Spleen (tissue), 11 donors: ENCODE data around the gene ATP2B2. TPM values are rescaled to one million over a fixed set of nuclear protein-coding genes. Genes with fewer than 3 reads are reported as not detected.
A peak's percentile ranks its signal among the peaks of the same experiment; 100 is the strongest.

Source experiments
- DNase-seq: peaks from one replicate; pipeline ENCODE4 v3.0.0-alpha.2; 2020
- H3K27ac ChIP-seq, 8 donors: fragments of 200-600 bp; sonication (generic) in 7 of 8; 1 replicate in 4 of 8; 2 replicates in 4 of 8; pipeline versions ENCODE4 v1.5.0 to v1.8.0; 2016 to 2021; ENCODE audit warnings: inconsistent platforms in 4 of 8, mild to moderate bottlenecking in 4 of 8, moderate library complexity in 1 of 8
- H3K27me3 ChIP-seq, 7 donors: fragments of 200-600 bp; sonication (generic) in 6 of 7; replicated peaks in 1 of 7; 1 replicate in 4 of 7; 2 replicates in 3 of 7; pipeline versions ENCODE4 v1.5.0 to v1.8.0; 2016 to 2021; ENCODE audit warnings: inconsistent platforms in 3 of 7, mild to moderate bottlenecking in 1 of 7
- H3K36me3 ChIP-seq, 6 donors: fragments of 200-600 bp; sonication (generic) in 5 of 6; 1 replicate in 4 of 6; 2 replicates in 2 of 6; pipeline versions ENCODE4 v1.5.0 to v1.8.0; 2016 to 2021; ENCODE audit warnings: inconsistent platforms in 2 of 6
- H3K4me1 ChIP-seq, 6 donors: fragments of 200-600 bp; sonication (generic) in 5 of 6; 1 replicate in 3 of 6; 2 replicates in 3 of 6; pipeline versions ENCODE4 v1.5.0 to v1.8.0; 2016 to 2021; ENCODE audit warnings: inconsistent platforms in 3 of 6
- H3K4me3 ChIP-seq, 8 donors: fragments of 200-600 bp; sonication (generic) in 7 of 8; 1 replicate in 4 of 8; 2 replicates in 4 of 8; pipeline versions ENCODE4 v1.5.0 to v1.8.0; 2016 to 2021; ENCODE audit warnings: inconsistent platforms in 4 of 8, mild to moderate bottlenecking in 4 of 8, moderate library complexity in 2 of 8
- H3K9me3 ChIP-seq, 8 donors: fragments of 200-600 bp; sonication (generic) in 7 of 8; 1 replicate in 4 of 8; 2 replicates in 4 of 8; pipeline versions ENCODE4 v1.5.0 to v1.8.0; 2016 to 2021; ENCODE audit warnings: inconsistent platforms in 4 of 8
- POLR2A ChIP-seq, 3 donors: fragments of 450-650 bp; IDR thresholded peaks; one replicate each; pipeline ENCODE4 v1.5.1; 2017; ENCODE audit warnings: antibody characterized with exemption in 3 of 3, mild to moderate bottlenecking in 1 of 3
- POLR2AphosphoS5 ChIP-seq, 3 donors: sonication (generic); formaldehyde crosslinking; IDR thresholded peaks; one replicate each; pipeline ENCODE4 v1.5.1; 2017; ENCODE audit warnings: antibody characterized with exemption in 3 of 3
- WGBS, 5 donors: extraction: QIAGEN DNeasy Blood & Tissue Kit in 3 of 5; methylation state at CpG; one replicate each; pipeline versions ENCODE4 v1.1.5 to v1.1.7; 2013 to 2018; 5-methylcytosine and 5-hydroxymethylcytosine counted together
- intact Hi-C: fragments of 100-400 bp; cut with DNase I; formaldehyde crosslinking; loops from one replicate; pipeline ENCODE4 v1.15.0; 2023; ENCODE audit warnings: low total_unique reads
- polyA plus RNA-seq, 3 donors: library from polyadenylated mRNA; stranded (reverse); fragments of 200-250 nt; gene quantifications; one replicate each; pipeline ENCODE4 v1.2.1, GENCODE V29; 2013
- total RNA-seq, 7 donors: library from RNA; depleted of rRNA in 3 of 7; stranded (reverse); fragments of >200 nt in 3 of 7; fragmentation: NEBNext Ultra II Directional in 4 of 7; extraction: Animal tissue kit (Norgen Biotek cat#: 25700) in 4 of 7; gene quantifications; one replicate each; pipeline versions ENCODE4 v1.1.0 to v1.2.1, GENCODE V29; 2016 to 2021
- TF ChIP-seq, protein P1 (sequence below), 11 experiments: fragments of 200-600 bp in 7 of 11; fragments of 450-650 bp in 4 of 11; sonication (generic) in 4 of 11; IDR thresholded peaks in 8 of 11; conservative IDR thresholded peaks in 3 of 11; 1 replicate in 7 of 11; 2 replicates in 4 of 11; pipeline versions ENCODE4 v1.4.0 to v1.8.0; 2016 to 2021; ENCODE audit warnings: antibody characterized with exemption in 11 of 11, inconsistent platforms in 4 of 11, mild to moderate bottlenecking in 1 of 11
- donor health status: healthy with polysubstance abuse.
- donor health status: DM: no; HTN: no; CAD: no; lungs with moderate emphysema.
- donor health status: DM: no; HTN: no; CAD: no.
- donor health status: Bipolar disorder and iron deficiency.
- donor health status: healthy.
- donor health status: DM: no; HTN: no; CAD: no.
- donor health status: DM: yes; HTN: yes; CAD: no.

Gene ATP2B2
- total and polyA plus RNA-seq, 10 donors: 0.02 to 1.5 (median 0.24) TPM; not detected in 2

DNA sequence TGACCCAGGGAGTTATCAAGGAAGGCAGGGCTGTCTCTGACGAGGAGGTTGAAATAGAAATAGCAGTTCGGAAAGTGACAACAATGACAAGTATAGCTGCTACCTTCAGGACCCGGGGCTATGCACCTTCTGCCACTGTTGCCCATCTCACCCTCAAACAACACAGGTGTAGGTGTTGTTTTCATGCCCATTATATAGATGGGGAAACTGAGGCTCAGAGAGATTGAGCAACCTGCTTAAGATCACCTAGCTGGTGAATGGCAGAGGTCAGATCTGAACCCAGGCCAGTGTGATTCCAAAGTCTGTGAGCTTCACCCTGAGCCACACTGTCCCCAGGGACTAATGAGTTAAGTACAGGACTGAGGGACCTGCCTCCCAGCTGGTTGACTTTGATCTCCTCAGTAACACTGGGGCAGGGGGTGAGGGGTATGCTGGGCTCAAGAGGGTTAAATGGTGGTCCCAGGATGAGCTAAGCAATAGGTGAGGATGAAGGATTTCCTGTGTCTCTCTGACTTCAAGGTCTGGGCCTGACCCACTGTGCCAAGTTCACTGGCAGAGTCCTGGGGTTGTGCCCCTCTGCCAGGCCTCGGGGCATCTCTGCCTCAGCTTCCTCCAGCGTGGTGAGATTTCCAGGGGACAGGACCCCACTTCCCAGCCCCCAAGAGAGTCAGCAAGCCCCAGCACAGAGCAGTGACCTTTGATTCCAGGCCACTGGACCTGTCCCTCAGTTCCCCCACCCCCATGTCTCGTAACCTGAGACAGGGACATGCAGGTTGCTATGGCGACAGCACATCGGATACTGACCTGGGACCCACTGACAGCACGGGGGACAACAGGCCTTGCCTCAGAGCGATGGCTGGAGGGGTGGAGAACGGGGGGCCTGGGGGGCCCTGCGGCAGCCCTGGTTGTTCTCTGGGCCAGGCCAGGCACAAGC, 35.0 kb downstream of the ATP2B2 start:
- TF ChIP-seq, protein P1, sequence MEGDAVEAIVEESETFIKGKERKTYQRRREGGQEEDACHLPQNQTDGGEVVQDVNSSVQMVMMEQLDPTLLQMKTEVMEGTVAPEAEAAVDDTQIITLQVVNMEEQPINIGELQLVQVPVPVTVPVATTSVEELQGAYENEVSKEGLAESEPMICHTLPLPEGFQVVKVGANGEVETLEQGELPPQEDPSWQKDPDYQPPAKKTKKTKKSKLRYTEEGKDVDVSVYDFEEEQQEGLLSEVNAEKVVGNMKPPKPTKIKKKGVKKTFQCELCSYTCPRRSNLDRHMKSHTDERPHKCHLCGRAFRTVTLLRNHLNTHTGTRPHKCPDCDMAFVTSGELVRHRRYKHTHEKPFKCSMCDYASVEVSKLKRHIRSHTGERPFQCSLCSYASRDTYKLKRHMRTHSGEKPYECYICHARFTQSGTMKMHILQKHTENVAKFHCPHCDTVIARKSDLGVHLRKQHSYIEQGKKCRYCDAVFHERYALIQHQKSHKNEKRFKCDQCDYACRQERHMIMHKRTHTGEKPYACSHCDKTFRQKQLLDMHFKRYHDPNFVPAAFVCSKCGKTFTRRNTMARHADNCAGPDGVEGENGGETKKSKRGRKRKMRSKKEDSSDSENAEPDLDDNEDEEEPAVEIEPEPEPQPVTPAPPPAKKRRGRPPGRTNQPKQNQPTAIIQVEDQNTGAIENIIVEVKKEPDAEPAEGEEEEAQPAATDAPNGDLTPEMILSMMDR (IDR thresholded peaks at IDR 0.05 in 8 of 11, conservative IDR thresholded peaks at IDR 0.05 in 3 of 11): no peak
- TF ChIP-seq POLR2A (IDR thresholded peaks at IDR 0.05) (no peak), POLR2AphosphoS5 (IDR thresholded peaks at IDR 0.05) (no peak)
- peak; percentile 54 for DNase-seq
- Histone ChIP-seq H3K27me3 (peaks cover 0 to 56% (median 16%) of the 10 kb centered on the region in 7 donors), H3K4me1 (peaks cover 0 to 3% (median 0%) of the 10 kb centered on the region in 6 donors), H3K36me3 (no peaks in the 10 kb centered on the region), H3K4me3 (no peak overlapping the region), H3K27ac (no peak overlapping the region), H3K9me3 (no peaks in the 10 kb centered on the region)
- WGBS, 5 donors: 33 to 79% (median 47%) methylated on average over 3 to 12 of the region's 12 CpGs
- intact Hi-C loops: no loop called here

GRCh38 chr3:10469441-10470119, 35.8 kb downstream of the ATP2B2 start:
- intact Hi-C loops: no loop called here
- no peak for TF ChIP-seq POLR2A (IDR thresholded peaks at IDR 0.05)
- TF ChIP-seq POLR2AphosphoS5 (IDR thresholded peaks at IDR 0.05): no peak
- TF ChIP-seq, protein P1 (IDR thresholded peaks at IDR 0.05 in 8 of 11, conservative IDR thresholded peaks at IDR 0.05 in 3 of 11): no peak
- no peaks in the 10 kb centered on the region for H3K9me3 ChIP-seq
- H3K27ac ChIP-seq: no peak overlapping the region
- peaks cover 0 to 56% (median 16%) of the 10 kb centered on the region in 7 donors for H3K27me3 ChIP-seq
- H3K4me3 ChIP-seq: no peak overlapping the region
- H3K36me3 ChIP-seq: no peaks in the 10 kb centered on the region
- 37 to 55% (median 44%) methylated on average over 5 to 9 of the region's 9 CpGs for WGBS, 5 donors
- peak; percentile 32 for DNase-seq
- H3K4me1 ChIP-seq: peaks cover 0 to 3% (median 0%) of the 10 kb centered on the region in 6 donors

DNA sequence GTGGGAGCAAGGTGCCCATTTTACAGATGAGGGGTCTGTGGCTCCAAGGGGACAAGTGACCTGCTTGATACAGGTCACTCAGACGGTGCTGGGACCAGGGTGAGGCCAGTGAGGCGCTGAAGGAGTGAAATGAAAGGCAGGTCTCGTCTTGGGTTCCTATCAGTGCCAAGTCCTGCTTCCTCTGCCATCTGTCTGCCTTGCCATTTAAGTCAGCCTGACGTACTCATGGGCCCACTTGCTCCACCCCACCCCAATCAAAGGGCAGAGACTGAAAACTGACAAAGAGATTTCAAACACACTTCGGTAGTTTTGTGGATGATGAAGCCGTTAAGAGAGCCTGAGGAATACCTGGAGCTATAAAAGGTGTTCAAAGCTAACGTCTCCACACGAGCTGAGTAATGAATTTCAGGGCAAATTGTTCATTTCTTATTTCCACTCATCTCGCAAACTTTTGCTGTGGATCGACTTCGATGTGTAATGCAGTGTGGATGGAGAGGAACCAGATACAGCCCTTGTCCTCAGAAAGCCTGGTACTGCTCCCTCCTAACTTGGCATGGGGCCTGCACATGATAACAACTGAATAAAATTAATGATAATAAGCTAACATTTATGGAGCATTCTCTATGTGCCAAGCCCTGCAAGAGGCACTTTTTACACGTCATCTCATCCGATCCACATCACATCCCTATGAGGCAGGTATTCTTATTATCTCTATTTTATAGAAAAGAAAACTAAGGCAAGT, 36.6 kb downstream of the ATP2B2 start:
- WGBS, 5 donors: 68 to 81% (median 69%) methylated on average over 13 of the region's 13 CpGs
- TF ChIP-seq, protein P1 (IDR thresholded peaks at IDR 0.05 in 8 of 11, conservative IDR thresholded peaks at IDR 0.05 in 3 of 11): no peak
- no peak for TF ChIP-seq POLR2AphosphoS5 (IDR thresholded peaks at IDR 0.05)
- TF ChIP-seq POLR2A (IDR thresholded peaks at IDR 0.05): no peak

More for the DNA sequence above, 36.6 kb downstream of the ATP2B2 start:
- Histone ChIP-seq H3K4me1 (peaks cover 0 to 3% (median 0%) of the 10 kb centered on the region in 6 donors), H3K36me3 (no peaks in the 10 kb centered on the region), H3K4me3 (no peak overlapping the region), H3K9me3 (no peaks in the 10 kb centered on the region), H3K27me3 (peaks cover 0 to 54% (median 16%) of the 10 kb centered on the region in 7 donors), H3K27ac (no peak overlapping the region)
- intact Hi-C loops: no loop called here
- peak; percentile 23 for DNase-seq
